Tibial nerve (tissue), 3 donors: ENCODE measurements around the gene BCAR1.

Experiments
- CTCF ChIP-seq, 5 experiments: fragments of 200-600 bp in 3 of 5; fragments of 450-650 bp in 2 of 5; sonication (generic) in 3 of 5; IDR thresholded peaks; one replicate each; pipeline ENCODE4 v1.5.1; 2016 to 2019; ENCODE audit warnings: antibody characterized with exemption in 5 of 5, mild to moderate bottlenecking in 3 of 5, moderate library complexity in 2 of 5
- POLR2A ChIP-seq, 2 donors: fragments of 450-650 bp; IDR thresholded peaks; one replicate each; pipeline ENCODE4 v1.6.1; 2017; ENCODE audit warnings: antibody characterized with exemption in 2 of 2, mild to moderate bottlenecking in 2 of 2, moderate library complexity in 2 of 2

GRCh38 chr16:75247249-75247648 lies 4.2 kb downstream of the BCAR1 start:
- no peak for TF ChIP-seq CTCF (IDR thresholded peaks at IDR 0.05)
- no peak for TF ChIP-seq POLR2A (IDR thresholded peaks at IDR 0.05)
